HEK293 (cell line): ENCODE results near the gene THPO.

ENCODE experiments used
- CTCF ChIA-PET: fragments of 350-600 bp; formaldehyde crosslinking; extraction: SDS; loops from one replicate; lab custom pipeline; 2021; ENCODE audit warnings: antibody characterized with exemption; lab: Yijun Ruan, JAX
- POLR2A ChIA-PET: fragments of 300-600 bp; formaldehyde crosslinking; extraction: SDS; loops from one replicate; lab custom pipeline; 2020; ENCODE audit warnings: antibody characterized with exemption, inconsistent platforms; lab: Yijun Ruan, JAX
- H3K27ac ChIP-seq: fragments of 200-500 bp; sonication (Bioruptor generic); 2 replicates; pipeline ENCODE4 v1.5.1; 2014; ENCODE audit warnings: low read depth, low read length, control low read depth, inconsistent platforms; ENCODE audit errors: extremely low read depth
- H3K36me3 ChIP-seq, 2 experiments: fragments of 200-500 bp in 1 of 2; sonication (Bioruptor generic) in 1 of 2; 1 replicate in 1 of 2; 2 replicates in 1 of 2; pipeline ENCODE4 v1.5.1; 2014 to 2017; ENCODE audit warnings: inconsistent platforms in 2 of 2, low read length in 2 of 2; ENCODE audit not compliant: control insufficient read depth in 2 of 2, insufficient read depth in 1 of 2
- H3K4me1 ChIP-seq: fragments of 200-500 bp; sonication (Bioruptor generic); 2 replicates; pipeline ENCODE4 v1.5.1; 2014; ENCODE audit warnings: mild to moderate bottlenecking, low read length, inconsistent platforms; ENCODE audit not compliant: control insufficient read depth, insufficient read depth
- H3K4me3 ChIP-seq: 2 replicates; pipeline ENCODE4 v1.5.1; 2011; ENCODE audit warnings: low read depth, mild to moderate bottlenecking, control low read depth, low read length, moderate library complexity
- H3K9me3 ChIP-seq: fragments of 200-500 bp; sonication (Bioruptor generic); 2 replicates; pipeline ENCODE4 v1.5.1; 2014; ENCODE audit warnings: low read depth, low read length, inconsistent platforms; ENCODE audit not compliant: control insufficient read depth, insufficient read depth
- BCL11A ChIP-seq: fragments of 450-650 bp; formaldehyde crosslinking; IDR thresholded peaks from 2 replicates; pipeline ENCODE4 v1.5.1; 2016; ENCODE audit warnings: low read depth, missing biosample characterization, missing genetic modification characterization
- KLF16 ChIP-seq: fragments of 450-650 bp; formaldehyde crosslinking; IDR thresholded peaks from 2 replicates; pipeline ENCODE4 v1.5.1; 2017; ENCODE audit warnings: missing biosample characterization, missing genetic modification characterization
- MZF1 ChIP-seq: fragments of 450-650 bp; formaldehyde crosslinking; IDR thresholded peaks from 2 replicates; pipeline ENCODE4 v1.5.1; 2017; ENCODE audit warnings: missing biosample characterization, missing genetic modification characterization, borderline replicate concordance
- SP3 ChIP-seq: fragments of 450-650 bp; formaldehyde crosslinking; IDR thresholded peaks from 2 replicates; pipeline ENCODE4 v1.5.1; 2016; ENCODE audit warnings: missing biosample characterization, missing genetic modification characterization
- TCF7L2 ChIP-seq: IDR thresholded peaks from 2 replicates; pipeline ENCODE4 v1.6.1; 2011; ENCODE audit warnings: low read depth, mild to moderate bottlenecking, inconsistent platforms, low read length, moderate library complexity, borderline replicate concordance
- ZIC2 ChIP-seq: fragments of 450-650 bp; formaldehyde crosslinking; IDR thresholded peaks from 2 replicates; pipeline ENCODE4 v1.5.1; 2016; ENCODE audit warnings: missing biosample characterization, missing genetic modification characterization
- ZNF112 ChIP-seq: fragments of 450-650 bp; formaldehyde crosslinking; IDR thresholded peaks from 2 replicates; pipeline ENCODE4 v1.5.0; 2017; ENCODE audit warnings: missing biosample characterization, missing genetic modification characterization
- ZNF114 ChIP-seq: fragments of 450-650 bp; formaldehyde crosslinking; IDR thresholded peaks from 2 replicates; pipeline ENCODE4 v1.5.0; 2017; ENCODE audit warnings: missing biosample characterization, missing genetic modification characterization
- ZNF155 ChIP-seq: fragments of 450-650 bp; formaldehyde crosslinking; IDR thresholded peaks from 2 replicates; pipeline ENCODE4 v1.5.1; 2016; ENCODE audit warnings: missing biosample characterization, missing genetic modification characterization
- ZNF214 ChIP-seq: fragments of 450-650 bp; formaldehyde crosslinking; IDR thresholded peaks from 2 replicates; pipeline ENCODE4 v1.5.1; 2017; ENCODE audit warnings: missing biosample characterization, mild to moderate bottlenecking, missing genetic modification characterization, borderline replicate concordance
- ZSCAN30 ChIP-seq: fragments of 450-650 bp; IDR thresholded peaks from 2 replicates; pipeline ENCODE4 v1.5.1; 2018; ENCODE audit warnings: missing biosample characterization, mild to moderate bottlenecking, missing genetic modification characterization, moderate library complexity
- TF ChIP-seq, protein P1 (sequence below): fragments of 450-650 bp; formaldehyde crosslinking; conservative IDR thresholded peaks from 2 replicates; pipeline ENCODE4 v1.5.1; 2016; ENCODE audit warnings: low read depth, missing biosample characterization, missing genetic modification characterization
- TF ChIP-seq, protein P2 (sequence below): fragments of 450-650 bp; formaldehyde crosslinking; IDR thresholded peaks from 2 replicates; pipeline ENCODE4 v1.5.1; 2017; ENCODE audit warnings: missing biosample characterization, missing genetic modification characterization
- TF ChIP-seq, protein P3 (sequence below): fragments of 450-650 bp; formaldehyde crosslinking; IDR thresholded peaks from 2 replicates; pipeline ENCODE4 v1.5.1; 2016; ENCODE audit warnings: missing biosample characterization, missing genetic modification characterization
- TF ChIP-seq, protein P4 (sequence below): fragments of 450-650 bp; formaldehyde crosslinking; IDR thresholded peaks from 2 replicates; pipeline ENCODE4 v1.5.1; 2016; ENCODE audit warnings: missing biosample characterization, missing genetic modification characterization
- TF ChIP-seq, protein P5 (sequence below): fragments of 450-650 bp; formaldehyde crosslinking; IDR thresholded peaks from 2 replicates; pipeline ENCODE4 v1.5.1; 2016; ENCODE audit warnings: missing biosample characterization, missing genetic modification characterization
- TF ChIP-seq, protein P6 (sequence below): fragments of 450-650 bp; formaldehyde crosslinking; IDR thresholded peaks from 2 replicates; pipeline ENCODE4 v1.5.1; 2016; ENCODE audit warnings: missing biosample characterization, missing genetic modification characterization

The THPO gene

DNA sequence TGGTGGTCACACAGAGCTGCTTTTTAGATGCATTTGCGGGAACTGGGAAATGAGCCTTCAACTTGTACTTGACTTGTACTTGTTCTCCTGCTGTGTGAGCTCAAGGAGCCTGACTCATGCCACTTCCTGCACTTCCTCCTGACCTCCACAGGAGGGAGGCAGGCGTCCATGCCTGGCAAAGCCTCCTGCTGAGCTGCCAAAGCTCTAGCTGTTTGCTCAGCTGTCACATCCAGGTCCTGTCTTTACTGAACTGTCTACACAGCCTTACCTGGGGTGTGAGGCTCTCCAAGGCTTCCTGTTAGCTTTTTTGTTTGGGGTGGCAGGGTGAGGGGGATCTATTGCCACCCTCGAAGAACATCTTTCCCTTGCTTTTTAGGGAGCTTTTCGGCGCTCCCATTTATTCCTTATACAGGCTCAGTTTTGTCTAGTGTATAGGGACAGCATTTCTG is 6.4 kb downstream of the THPO start (continued):
- TF ChIP-seq, protein P1, sequence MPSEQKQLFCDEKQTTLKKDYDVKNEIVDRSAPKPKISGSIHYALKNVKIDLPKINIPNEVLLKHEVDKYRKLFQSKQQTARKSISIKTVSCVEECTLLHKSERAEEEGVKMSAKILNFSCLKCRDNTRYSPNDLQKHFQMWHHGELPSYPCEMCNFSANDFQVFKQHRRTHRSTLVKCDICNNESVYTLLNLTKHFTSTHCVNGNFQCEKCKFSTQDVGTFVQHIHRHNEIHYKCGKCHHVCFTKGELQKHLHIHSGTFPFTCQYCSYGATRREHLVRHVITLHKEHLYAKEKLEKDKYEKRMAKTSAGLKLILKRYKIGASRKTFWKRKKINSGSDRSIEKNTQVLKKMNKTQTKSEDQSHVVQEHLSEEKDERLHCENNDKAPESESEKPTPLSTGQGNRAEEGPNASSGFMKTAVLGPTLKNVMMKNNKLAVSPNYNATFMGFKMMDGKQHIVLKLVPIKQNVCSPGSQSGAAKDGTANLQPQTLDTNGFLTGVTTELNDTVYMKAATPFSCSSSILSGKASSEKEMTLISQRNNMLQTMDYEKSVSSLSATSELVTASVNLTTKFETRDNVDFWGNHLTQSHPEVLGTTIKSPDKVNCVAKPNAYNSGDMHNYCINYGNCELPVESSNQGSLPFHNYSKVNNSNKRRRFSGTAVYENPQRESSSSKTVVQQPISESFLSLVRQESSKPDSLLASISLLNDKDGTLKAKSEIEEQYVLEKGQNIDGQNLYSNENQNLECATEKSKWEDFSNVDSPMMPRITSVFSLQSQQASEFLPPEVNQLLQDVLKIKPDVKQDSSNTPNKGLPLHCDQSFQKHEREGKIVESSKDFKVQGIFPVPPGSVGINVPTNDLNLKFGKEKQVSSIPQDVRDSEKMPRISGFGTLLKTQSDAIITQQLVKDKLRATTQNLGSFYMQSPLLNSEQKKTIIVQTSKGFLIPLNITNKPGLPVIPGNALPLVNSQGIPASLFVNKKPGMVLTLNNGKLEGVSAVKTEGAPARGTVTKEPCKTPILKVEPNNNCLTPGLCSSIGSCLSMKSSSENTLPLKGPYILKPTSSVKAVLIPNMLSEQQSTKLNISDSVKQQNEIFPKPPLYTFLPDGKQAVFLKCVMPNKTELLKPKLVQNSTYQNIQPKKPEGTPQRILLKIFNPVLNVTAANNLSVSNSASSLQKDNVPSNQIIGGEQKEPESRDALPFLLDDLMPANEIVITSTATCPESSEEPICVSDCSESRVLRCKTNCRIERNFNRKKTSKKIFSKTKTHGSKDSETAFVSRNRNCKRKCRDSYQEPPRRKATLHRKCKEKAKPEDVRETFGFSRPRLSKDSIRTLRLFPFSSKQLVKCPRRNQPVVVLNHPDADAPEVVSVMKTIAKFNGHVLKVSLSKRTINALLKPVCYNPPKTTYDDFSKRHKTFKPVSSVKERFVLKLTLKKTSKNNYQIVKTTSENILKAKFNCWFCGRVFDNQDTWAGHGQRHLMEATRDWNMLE (tag by site-specific recombination) = no peak

DNA sequence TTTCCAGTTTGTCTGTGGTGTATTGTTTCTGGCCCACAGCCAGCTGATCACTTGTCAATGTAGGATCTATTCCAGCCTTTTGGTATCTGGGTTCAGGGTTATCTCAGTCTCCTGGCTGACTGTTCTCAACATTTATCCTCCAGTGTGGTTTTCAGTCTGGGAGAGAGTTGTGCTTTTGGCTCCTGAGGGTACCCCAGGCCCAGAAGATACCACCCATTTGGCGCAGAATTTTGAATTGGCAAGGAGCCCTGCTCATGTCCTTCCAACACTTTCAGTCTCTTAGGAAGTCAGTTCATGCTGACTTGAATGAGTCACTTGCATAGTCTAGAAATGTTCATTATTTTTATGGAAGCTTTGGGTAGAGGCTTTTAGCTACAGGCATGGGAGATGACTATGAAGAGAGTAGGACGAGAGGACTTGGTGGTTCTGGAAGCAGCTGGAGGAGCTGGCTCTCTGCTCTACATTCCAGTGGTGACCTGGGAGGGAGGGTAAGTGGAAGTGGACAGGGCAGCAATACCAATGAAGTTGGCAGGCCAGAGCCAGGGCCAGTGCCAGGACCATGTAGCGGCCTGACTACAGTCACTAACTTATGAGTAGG is 9.3 kb downstream of the THPO start:
- peaks cover 7 to 51% of the 10 kb centered on the region in 2 experiments; a peak in 2 of 3 replicates for H3K36me3 ChIP-seq
- no peak overlapping the region for H3K27ac ChIP-seq
- H3K4me1 ChIP-seq = no peaks in the 10 kb centered on the region
- H3K9me3 ChIP-seq = no peaks in the 10 kb centered on the region
- ChIA-PET POLR2A (no interaction called here), CTCF (interaction anchor here (0.7 to 7.7 kb wide), 3 partner anchors 58 to 145 kb away, joined by 4 to 85 read pairs (median 6); no protein-coding TSS in a partner anchor)
- TF ChIP-seq ZNF112 (tag by site-specific recombination) (no peak), ZNF155 (tag by site-specific recombination) (no peak), BCL11A (tag by site-specific recombination) (no peak), ZIC2 (tag by site-specific recombination) (no peak), TCF7L2 (no peak), ZNF214 (tag by site-specific recombination) (no peak)
- TF ChIP-seq, protein P2, sequence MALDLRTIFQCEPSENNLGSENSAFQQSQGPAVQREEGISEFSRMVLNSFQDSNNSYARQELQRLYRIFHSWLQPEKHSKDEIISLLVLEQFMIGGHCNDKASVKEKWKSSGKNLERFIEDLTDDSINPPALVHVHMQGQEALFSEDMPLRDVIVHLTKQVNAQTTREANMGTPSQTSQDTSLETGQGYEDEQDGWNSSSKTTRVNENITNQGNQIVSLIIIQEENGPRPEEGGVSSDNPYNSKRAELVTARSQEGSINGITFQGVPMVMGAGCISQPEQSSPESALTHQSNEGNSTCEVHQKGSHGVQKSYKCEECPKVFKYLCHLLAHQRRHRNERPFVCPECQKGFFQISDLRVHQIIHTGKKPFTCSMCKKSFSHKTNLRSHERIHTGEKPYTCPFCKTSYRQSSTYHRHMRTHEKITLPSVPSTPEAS (tag by site-specific recombination) = no peak
- TF ChIP-seq, protein P3, sequence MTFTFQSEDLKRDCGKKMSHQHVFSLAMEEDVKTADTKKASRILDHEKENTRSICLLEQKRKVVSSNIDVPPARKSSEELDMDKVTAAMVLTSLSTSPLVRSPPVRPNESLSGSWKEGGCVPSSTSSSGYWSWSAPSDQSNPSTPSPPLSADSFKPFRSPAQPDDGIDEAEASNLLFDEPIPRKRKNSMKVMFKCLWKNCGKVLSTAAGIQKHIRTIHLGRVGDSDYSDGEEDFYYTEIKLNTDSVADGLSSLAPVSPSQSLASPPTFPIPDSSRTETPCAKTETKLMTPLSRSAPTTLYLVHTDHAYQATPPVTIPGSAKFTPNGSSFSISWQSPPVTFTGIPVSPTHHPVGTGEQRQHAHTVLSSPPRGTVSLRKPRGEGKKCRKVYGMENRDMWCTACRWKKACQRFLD (tag by site-specific recombination) = no peak
- TF ChIP-seq, protein P4, sequence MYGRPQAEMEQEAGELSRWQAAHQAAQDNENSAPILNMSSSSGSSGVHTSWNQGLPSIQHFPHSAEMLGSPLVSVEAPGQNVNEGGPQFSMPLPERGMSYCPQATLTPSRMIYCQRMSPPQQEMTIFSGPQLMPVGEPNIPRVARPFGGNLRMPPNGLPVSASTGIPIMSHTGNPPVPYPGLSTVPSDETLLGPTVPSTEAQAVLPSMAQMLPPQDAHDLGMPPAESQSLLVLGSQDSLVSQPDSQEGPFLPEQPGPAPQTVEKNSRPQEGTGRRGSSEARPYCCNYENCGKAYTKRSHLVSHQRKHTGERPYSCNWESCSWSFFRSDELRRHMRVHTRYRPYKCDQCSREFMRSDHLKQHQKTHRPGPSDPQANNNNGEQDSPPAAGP = no peak
- H3K4me3 ChIP-seq = no peak overlapping the region

DNA sequence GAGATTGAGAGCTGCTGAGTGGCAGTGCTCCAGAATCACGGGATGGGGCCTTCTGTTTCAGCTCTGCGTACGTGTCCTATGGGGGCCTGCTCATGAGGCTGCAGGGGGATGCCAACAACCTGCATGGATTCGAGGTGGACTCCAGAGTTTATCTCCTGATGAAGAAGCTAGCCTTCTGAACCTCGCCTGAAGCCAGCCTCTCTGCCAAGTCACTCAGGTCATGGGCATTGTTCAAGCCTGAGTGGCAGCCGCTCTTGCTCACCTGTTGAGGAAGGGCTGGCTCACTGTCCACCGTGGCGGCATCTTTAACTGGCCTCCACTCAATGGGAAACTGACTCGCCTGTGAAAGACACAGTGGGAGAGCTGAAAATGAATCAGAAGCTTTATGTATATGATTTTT is 9.9 kb downstream of the THPO start:
- Histone ChIP-seq H3K36me3 (peaks cover 7 to 51% of the 10 kb centered on the region in 2 experiments; a peak in 2 of 3 replicates), H3K27ac (no peak overlapping the region), H3K4me3 (no peak overlapping the region), H3K9me3 (no peaks in the 10 kb centered on the region)
- POLR2A ChIA-PET = no interaction called here
- CTCF ChIA-PET = interaction anchor here (1.2 to 7.7 kb wide), 2 partner anchors 100 to 145 kb away, joined by 6 to 85 read pairs; no protein-coding TSS in a partner anchor
- TF ChIP-seq SP3 (tag by site-specific recombination) (no peak), ZSCAN30 (tag by site-specific recombination) (no peak), KLF16 (no peak), ZNF114 (tag by site-specific recombination) (no peak), MZF1 (tag by site-specific recombination) (no peak)
- TF ChIP-seq, protein P5, sequence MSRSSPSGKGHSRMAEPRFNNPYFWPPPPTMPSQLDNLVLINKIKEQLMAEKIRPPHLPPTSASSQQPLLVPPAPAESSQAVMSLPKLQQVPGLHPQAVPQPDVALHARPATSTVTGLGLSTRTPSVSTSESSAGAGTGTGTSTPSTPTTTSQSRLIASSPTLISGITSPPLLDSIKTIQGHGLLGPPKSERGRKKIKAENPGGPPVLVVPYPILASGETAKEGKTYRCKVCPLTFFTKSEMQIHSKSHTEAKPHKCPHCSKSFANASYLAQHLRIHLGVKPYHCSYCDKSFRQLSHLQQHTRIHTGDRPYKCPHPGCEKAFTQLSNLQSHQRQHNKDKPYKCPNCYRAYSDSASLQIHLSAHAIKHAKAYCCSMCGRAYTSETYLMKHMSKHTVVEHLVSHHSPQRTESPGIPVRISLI (tag by site-specific recombination) = no peak
- TF ChIP-seq, protein P6, sequence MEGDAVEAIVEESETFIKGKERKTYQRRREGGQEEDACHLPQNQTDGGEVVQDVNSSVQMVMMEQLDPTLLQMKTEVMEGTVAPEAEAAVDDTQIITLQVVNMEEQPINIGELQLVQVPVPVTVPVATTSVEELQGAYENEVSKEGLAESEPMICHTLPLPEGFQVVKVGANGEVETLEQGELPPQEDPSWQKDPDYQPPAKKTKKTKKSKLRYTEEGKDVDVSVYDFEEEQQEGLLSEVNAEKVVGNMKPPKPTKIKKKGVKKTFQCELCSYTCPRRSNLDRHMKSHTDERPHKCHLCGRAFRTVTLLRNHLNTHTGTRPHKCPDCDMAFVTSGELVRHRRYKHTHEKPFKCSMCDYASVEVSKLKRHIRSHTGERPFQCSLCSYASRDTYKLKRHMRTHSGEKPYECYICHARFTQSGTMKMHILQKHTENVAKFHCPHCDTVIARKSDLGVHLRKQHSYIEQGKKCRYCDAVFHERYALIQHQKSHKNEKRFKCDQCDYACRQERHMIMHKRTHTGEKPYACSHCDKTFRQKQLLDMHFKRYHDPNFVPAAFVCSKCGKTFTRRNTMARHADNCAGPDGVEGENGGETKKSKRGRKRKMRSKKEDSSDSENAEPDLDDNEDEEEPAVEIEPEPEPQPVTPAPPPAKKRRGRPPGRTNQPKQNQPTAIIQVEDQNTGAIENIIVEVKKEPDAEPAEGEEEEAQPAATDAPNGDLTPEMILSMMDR (tag by site-specific recombination) = no peak
- TF ChIP-seq, all 188 proteins: peak for 0
- no peaks in the 10 kb centered on the region for H3K4me1 ChIP-seq
